GM12875 (cell line): ENCODE measurements around the gene SAMD11.

Experiments used
- H3K4me3 ChIP-seq: one replicate; pipeline ENCODE4 v1.5.1; 2011; ENCODE audit warnings: low read depth, low read length, control low read depth
- TF ChIP-seq, protein P1 (sequence below): IDR thresholded peaks from 2 replicates; pipeline ENCODE4 v1.5.1; 2011; ENCODE audit warnings: low read depth, mild to moderate bottlenecking, control low read depth, inconsistent platforms, low read length, moderate library complexity, borderline replicate concordance; ENCODE audit not compliant: insufficient read depth

Gene SAMD11

GRCh38 chr1:921011-921837, 2.5 kb upstream of the SAMD11 start:
- no peak overlapping the region for H3K4me3 ChIP-seq
- TF ChIP-seq, protein P1, sequence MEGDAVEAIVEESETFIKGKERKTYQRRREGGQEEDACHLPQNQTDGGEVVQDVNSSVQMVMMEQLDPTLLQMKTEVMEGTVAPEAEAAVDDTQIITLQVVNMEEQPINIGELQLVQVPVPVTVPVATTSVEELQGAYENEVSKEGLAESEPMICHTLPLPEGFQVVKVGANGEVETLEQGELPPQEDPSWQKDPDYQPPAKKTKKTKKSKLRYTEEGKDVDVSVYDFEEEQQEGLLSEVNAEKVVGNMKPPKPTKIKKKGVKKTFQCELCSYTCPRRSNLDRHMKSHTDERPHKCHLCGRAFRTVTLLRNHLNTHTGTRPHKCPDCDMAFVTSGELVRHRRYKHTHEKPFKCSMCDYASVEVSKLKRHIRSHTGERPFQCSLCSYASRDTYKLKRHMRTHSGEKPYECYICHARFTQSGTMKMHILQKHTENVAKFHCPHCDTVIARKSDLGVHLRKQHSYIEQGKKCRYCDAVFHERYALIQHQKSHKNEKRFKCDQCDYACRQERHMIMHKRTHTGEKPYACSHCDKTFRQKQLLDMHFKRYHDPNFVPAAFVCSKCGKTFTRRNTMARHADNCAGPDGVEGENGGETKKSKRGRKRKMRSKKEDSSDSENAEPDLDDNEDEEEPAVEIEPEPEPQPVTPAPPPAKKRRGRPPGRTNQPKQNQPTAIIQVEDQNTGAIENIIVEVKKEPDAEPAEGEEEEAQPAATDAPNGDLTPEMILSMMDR: peak; percentile 13; the same call in 1 of the 2 replicates

DNA sequence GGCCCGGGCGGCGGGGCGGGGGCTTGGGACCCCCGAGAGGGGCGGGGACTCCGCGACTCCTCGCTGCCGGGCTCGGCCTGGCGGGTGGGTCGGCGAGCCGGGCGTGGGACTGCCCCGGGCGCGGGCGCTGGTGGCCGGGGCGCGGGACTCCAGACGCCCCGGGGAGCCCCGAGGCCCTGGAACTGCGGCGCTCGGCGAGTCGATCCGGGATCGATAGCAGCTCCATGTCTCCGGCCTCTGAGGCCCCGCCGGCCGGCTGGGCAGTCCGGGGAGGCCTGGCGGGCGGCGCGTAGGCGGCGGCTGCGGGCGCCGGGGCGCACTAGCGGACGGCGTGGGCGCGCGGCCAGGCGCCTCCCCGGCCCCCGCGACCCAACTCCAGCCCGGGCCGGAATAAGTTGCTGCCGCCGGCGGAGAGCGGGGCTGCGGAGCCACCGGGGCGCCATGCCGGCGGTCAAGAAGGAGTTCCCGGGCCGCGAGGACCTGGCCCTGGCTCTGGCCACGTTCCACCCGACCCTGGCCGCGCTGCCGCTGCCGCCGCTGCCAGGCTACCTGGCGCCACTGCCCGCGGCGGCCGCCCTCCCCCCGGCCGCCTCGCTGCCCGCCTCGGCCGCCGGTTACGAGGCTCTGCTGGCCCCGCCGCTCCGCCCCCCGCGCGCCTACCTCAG, 400 bp downstream of the SAMD11 start:
- TF ChIP-seq, protein P1: no peak
- no peak overlapping the region for H3K4me3 ChIP-seq

GRCh38 chr1:924656-925560, 1.2 kb downstream of the SAMD11 start:
- no peak overlapping the region for H3K4me3 ChIP-seq
- TF ChIP-seq, protein P1: no peak

DNA sequence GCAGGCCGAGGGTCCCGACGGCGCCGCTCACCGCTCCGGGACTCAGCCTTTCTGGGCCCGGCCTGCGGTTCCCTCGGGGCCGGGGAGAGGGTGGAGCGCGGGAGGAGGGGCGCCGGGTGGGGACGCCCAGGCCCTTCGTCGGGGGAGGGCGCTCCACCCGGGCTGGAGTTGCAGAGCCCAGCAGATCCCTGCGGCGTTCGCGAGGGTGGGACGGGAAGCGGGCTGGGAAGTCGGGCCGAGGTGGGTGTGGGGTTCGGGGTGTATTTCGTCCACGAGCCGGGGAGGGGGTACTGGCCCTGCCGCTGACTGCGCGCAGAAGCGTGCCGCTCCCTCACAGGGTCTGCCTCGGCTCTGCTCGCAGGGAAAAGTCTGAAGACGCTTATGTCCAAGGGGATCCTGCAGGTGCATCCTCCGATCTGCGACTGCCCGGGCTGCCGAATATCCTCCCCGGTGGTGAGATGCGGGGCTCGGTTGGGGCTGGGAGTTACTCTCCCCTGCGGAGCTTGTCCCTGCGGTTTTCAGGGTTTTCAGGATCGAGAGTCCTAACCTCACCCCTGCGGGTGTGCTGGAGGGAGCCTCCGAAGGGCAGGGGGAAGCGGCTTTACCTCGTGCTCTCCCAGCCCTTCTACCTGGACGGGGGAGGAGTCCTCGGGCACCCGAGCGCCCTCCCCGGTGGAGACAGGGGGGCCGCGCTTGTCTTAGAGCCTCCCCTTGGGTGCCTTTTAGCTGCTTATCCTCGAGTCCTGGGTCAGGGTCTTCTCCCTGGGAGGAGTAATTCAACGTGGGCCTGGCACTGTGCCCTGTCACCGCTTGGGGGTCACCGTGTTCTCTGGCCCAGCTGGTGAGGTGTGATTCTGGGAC, 2.1 kb downstream of the SAMD11 start:
- H3K4me3 ChIP-seq: no peak overlapping the region
- TF ChIP-seq, protein P1: no peak

GRCh38 chr1:927234-927633, 3.5 kb downstream of the SAMD11 start:
- TF ChIP-seq, protein P1: no peak
- no peak overlapping the region for H3K4me3 ChIP-seq

DNA sequence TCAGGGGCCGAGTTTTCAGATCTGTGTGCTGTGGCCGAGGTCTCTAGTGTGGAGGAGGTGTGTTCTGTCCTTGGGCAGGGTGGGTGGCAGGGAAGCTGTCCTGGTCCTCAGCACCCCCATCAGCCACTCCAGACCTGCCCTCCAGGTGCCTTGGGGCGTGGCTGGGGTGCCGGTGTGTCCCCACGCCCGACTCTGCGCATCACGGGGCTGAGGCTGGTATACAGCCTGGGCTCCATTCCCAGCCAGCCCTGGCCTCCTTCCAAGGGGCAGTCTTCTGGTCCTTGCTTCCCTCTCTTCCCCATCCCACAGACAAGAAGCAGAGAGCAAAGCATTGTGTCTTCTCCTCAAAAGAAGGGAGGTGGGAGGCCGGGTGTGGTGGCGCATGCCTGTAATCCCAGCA, 4.0 kb downstream of the SAMD11 start:
- no peak overlapping the region for H3K4me3 ChIP-seq
- TF ChIP-seq, protein P1: no peak
